Epithelial cell of prostate (primary cell): Measurements from ENCODE around the gene UNC5B.
A peak's percentile ranks its signal among the peaks of the same experiment; 100 is the strongest.

ENCODE experiments used
- DNase-seq: peaks from one replicate; pipeline ENCODE4 v3.0.0-alpha.2; 2011; ENCODE audit warnings: low read depth, low spot score
- H3K27ac ChIP-seq: fragments of 450-650 bp; 2 replicates; pipeline ENCODE4 v1.5.1; 2017; ENCODE audit warnings: mild to moderate bottlenecking

UNC5B gene

GRCh38 chr10:71332466-71332865, 120.1 kb downstream of the UNC5B start:
- H3K27ac ChIP-seq = no peak overlapping the region
- no peak for DNase-seq

- H3K27ac ChIP-seq = no peak overlapping the region
- DNase-seq = peak; percentile 20
Measured at GRCh38 chr10:71333129-71333887, 120.9 kb downstream of the UNC5B start.

DNA sequence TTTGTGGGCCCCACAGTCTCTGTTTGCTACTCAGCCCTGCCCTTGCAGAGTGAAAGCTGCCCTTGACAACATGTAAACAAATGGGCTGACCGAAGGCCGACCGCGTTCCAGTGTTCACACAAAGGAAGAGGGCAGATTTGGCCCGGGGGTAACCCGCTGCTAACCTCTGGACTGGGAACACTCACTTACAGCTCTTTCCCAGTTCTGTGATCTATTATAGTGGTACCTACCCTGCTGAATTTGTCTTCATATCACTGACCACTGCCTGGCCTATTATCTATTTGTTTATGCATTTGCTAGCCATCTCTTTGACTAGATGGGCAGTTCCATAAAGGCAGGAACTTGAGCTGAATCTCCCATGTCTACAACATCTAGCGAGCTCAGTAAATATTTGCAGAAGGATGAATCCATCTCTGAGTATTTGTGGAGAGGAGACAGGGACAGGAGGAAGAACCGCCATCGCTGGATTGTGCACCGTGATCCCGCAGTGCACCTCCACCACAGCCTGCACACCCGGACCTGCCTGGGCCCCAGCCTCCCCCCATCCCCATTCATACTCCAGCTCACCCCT, 121.9 kb downstream of the UNC5B start:
- DNase-seq = no peak
- no peak overlapping the region for H3K27ac ChIP-seq

- DNase-seq = no peak
- no peak overlapping the region for H3K27ac ChIP-seq
Measured at GRCh38 chr10:71335173-71335708, 122.9 kb downstream of the UNC5B start.

DNA sequence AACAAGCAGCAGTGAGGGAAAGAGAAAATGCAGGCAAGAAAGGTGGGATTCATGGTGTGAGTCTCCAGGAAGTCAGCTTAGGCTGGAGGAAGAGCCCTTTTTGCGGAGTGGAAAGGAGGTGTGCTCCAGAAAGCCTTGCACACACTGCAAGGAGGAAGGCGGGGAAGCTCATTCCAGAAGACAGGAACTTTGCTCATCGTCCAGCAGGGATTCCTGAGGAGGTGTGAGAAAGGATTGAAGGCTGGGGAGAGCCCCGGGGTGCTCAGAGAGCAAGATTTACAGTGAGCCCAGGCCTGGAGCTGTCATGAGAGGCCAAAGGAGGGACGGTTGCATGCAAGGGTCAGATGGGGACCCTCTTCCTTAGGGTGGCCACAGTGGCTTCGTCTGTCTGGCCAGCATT, 124.3 kb downstream of the UNC5B start:
- H3K27ac ChIP-seq = no peak overlapping the region
- no peak for DNase-seq

DNA sequence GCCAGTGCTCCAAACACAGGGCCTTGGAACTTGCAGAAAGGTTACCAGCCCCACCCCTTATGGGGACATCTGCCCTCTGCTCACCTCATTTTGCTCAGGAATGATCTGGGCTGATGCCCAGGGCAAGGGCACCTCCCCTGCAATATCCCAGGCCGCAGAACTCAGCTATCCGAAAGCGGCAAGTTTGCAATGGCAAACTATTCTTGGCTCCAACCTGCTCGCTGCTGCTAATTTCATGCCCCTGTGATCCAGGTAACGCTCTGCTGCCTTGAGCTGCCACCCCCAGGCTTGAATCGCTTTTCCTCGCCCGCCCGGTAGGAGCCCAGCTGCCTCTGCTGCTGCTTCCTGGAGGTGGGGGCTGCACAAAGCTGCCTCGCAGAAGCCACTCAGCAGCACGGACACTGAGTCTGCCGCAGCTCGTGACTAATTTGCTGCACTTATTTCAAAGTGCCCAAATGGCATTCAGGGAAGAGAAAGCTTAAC, 124.9 kb downstream of the UNC5B start:
- DNase-seq = no peak

GRCh38 chr10:71338728-71339495, 126.5 kb downstream of the UNC5B start:
- no peak for DNase-seq
- no peak overlapping the region for H3K27ac ChIP-seq

More for the DNA sequence above, 124.9 kb downstream of the UNC5B start:
- no peak overlapping the region for H3K27ac ChIP-seq

DNA sequence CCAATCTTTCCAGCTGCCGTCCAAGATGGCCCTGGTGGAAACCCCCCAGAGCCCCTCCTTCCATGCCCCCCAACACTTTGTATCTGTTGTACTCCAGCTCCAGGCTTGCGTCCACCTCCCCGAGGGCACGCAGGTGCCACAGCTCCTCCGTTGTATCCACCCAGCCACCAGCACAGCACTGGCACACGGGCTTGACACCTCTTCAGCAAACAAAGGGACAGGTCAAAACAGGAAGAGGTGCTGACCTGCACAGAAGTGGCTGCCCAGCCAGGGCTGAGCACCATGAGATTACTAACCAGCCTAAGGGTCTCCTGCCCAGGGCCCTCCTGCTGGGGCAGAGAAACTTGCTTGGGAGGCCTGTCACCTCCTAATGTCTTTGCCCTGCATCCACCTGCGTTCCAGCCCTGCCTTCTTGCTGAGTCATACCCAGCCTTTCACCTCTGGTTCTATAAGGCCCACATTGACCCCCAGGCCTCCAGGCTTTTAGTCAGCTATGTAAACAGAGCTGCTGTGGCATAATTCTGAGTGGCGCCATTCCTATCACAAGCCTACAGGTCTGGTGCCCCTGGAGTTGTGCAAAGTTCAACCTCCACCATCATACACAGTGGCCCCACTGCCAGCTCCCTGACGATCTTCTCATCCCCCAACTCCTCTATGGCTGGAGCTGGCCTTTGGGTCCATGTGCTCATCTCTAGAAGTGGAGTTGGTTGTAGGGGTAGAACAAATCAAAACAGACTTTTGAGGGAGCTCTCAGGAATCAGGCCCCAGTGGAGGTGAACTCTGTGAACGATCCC, 127.6 kb downstream of the UNC5B start:
- H3K27ac ChIP-seq = no peak overlapping the region
- peak; percentile 34 for DNase-seq

DNA sequence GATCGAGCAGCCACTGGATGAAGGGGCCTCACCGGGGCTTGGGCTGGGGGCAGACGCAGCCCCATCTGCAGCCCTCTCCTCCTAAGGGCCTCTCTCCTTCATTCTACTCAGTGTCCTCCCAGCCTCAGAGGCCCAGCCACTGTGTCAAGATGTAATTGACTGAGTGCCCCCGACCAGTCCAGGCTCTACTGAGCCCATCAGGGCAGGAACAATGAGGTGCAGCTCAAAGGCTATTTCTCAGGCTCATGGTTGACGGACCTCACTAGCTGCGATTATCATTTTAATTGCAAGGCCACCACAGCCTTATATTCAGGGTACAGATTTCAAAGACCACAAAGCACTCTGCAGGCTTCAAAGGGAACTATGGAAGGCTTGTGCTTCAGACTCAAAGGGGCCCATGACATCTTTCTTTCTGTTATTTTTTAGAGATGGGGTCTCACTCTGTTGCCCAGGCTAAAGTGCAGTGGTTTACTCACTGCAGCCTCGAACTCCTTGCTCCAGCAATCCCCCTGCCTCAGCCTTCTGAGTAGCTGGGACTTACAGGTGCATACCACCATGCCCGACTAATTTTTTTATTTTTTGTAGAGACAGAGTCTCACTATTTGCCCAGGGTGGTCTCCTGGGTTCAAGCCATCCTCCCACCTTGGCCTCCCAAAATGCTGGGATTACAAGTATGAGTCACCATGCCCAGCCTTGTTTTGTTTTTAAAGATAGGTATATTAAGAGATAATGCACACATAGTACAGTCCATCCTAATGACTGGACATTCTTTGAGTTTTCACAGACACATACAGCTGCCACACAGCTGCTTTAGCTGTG, 130.4 kb downstream of the UNC5B start:
- DNase-seq = no peak
- H3K27ac ChIP-seq = no peak overlapping the region

GRCh38 chr10:71343392-71343773, 131.0 kb downstream of the UNC5B start:
- H3K27ac ChIP-seq = no peak overlapping the region
- no peak for DNase-seq

DNA sequence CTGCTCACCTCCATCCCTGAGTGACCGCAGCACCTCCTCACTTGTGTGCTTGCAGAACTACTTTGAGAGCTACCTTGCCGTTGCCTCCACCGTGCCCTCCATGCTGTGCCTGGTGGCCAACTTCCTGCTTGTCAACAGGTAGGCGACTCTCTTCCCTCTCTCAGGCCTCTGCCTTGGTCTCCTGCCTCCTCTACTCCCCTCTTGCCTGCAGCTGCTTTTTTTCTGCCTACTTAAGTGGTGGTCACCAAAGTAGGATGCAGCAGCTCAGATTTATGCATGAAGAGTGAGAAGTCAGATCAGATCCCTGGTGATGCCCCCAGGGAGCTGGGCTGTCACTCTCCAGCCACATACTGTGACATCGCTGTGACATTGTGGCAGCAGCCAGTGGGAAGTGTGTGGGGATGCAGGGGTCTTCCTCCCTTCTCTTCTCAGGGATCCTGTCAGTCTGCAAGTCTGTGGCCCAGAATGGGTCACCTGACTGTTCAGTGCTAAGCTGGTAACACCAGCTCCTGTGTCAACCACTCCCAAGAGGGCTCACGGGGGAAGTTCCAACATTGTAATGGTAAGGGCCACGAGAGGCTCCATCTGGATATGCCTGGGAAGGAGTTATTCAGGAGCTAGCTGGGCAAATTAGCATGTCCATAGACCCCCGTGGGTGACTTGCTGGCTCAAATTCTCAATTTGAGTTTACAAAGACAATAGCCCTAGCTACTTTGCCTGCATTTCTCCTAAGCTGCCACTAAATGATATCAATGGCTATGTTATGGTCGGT, 132.0 kb downstream of the UNC5B start:
- H3K27ac ChIP-seq = no peak overlapping the region
- no peak for DNase-seq

DNA sequence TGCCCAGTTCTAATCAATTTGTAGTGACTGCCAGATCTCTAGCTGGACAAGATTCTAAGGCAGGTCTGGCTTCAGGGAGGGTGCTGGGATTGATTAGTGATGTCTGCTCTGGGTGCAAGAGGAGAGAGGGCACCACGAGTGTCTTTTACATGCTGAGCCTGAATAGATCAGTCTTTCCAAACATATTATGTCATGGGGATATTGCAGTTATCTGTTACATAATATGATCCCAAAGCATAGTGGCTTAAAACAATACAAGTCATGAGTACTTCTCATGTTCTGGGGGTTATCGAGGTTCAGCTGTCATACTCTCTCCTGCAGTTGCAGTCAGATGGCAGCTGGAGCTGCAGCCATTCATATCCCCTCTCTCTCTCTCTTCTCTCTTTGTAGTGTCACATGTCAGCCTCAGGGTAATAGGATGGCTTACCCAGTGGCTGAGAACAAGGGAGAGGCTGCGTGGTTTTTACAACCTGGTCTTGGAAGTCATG, 132.7 kb downstream of the UNC5B start:
- DNase-seq = no peak

DNA sequence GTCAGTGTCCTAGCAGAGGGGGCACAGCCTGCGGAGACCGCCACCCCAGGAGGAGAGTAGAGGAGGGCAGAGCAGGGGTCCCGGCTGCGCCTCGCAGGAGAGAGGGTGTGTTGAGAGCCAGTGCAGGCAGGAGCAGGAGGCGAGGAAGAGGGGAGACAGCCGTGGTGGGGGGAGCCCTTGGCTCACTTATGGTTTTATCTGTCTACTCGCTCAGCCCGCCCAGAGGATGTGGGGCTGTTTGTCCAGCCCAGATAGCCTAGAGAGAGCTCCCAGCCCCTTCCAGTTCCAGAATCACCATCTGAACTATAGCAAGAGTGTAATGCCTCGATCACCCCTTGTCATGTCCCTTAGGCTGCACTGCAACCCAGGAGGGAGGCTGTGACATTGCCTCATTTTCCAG, 133.3 kb downstream of the UNC5B start:
- no peak for DNase-seq
- H3K27ac ChIP-seq = no peak overlapping the region

More for the DNA sequence above, 132.7 kb downstream of the UNC5B start:
- H3K27ac ChIP-seq = no peak overlapping the region

- DNase-seq = no peak
- no peak overlapping the region for H3K27ac ChIP-seq
Measured at GRCh38 chr10:71346731-71347130, 134.4 kb downstream of the UNC5B start.

GRCh38 chr10:71347587-71348395, 135.4 kb downstream of the UNC5B start:
- no peak for DNase-seq
- H3K27ac ChIP-seq = no peak overlapping the region

DNA sequence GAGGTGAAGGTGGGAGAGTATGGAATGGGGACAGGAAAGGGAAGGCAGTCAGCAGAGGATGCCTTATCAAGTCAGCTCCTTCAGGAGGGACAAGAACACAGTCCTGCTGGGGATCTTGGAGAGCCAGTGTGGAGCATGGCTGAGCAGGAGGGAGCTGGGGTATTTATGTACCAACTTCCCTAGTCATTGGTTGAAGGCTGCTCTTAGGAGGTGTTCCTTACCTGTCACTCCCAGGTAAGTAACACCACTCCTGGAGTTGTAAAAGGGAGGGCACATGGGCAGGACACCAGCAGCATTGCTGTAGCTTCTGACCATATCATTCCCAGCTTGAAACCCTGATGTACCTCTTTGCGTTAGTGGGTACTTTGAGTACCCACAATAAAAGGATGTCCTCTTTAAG, 136.5 kb downstream of the UNC5B start:
- H3K27ac ChIP-seq = peak overlapping the region; percentile 8
- DNase-seq = no peak

- DNase-seq = peak; percentile 43
- peak overlapping the region; percentile 8 for H3K27ac ChIP-seq
Measured at GRCh38 chr10:71349406-71349805, 137.0 kb downstream of the UNC5B start.

DNA sequence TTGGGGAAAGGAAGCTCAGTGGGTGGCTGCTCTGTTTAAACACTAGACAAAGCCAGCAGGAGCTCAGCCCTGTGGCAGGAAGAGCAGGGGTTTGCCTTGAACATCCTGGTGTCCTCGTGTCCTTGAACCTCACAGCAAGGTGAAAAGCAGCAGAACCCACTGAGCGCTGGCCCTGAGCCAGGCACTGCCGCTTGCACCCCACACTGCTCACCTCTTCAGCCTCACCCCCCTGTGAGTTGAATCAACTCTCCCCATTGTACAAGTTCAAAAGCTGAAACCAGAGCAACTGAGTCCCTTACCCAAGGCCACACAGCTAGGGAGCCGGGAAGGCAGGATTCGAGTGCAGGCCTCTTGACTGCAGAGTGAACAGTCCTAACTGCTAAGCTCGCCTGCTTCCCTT, 138.7 kb downstream of the UNC5B start:
- no peak for DNase-seq

More for the DNA sequence above, 138.7 kb downstream of the UNC5B start:
- no peak overlapping the region for H3K27ac ChIP-seq
